SK-N-MC (cell line): Measurements from ENCODE around the gene MANEAL.

Experiments
- DNase-seq: peaks from one replicate; pipeline ENCODE4 v3.0.0-alpha.2; 2011; ENCODE audit warnings: low read depth, low spot score
- H3K27ac ChIP-seq: fragments of 200-600 bp; sonication (generic); 2 replicates; pipeline ENCODE4 v1.5.1; 2016; ENCODE audit warnings: mixed run types
- H3K36me3 ChIP-seq: fragments of 200-600 bp; sonication (generic); 2 replicates; pipeline ENCODE4 v1.6.1; 2017; ENCODE audit warnings: antibody characterized with exemption, low read length, mixed read lengths; ENCODE audit not compliant: insufficient read depth
- H3K4me3 ChIP-seq: fragments of 200-600 bp; sonication (generic); 2 replicates; pipeline ENCODE4 v1.5.1; 2016
- H3K9ac ChIP-seq: fragments of 200-600 bp; sonication (generic); 2 replicates; pipeline ENCODE4 v1.8.0; 2017; ENCODE audit warnings: mixed run types, mixed read lengths; ENCODE audit not compliant: insufficient read length
- H3K9me3 ChIP-seq: fragments of 200-600 bp; sonication (generic); 2 replicates; pipeline ENCODE4 v1.6.1; 2017; ENCODE audit warnings: low read depth, mild to moderate bottlenecking, antibody characterized with exemption, low read length, moderate library complexity, mixed read lengths
- EZH2 ChIP-seq: fragments of 200-600 bp; sonication (generic); IDR thresholded peaks from one replicate; pipeline ENCODE4 v1.6.1; 2017; ENCODE audit warnings: antibody characterized with exemption
- FOXP2 ChIP-seq: optimal IDR thresholded peaks from 2 replicates; pipeline ENCODE3; 2011; ENCODE audit warnings: mild to moderate bottlenecking, moderate library complexity; ENCODE audit not compliant: insufficient read depth; ENCODE audit errors: extremely low read length, control extremely low read depth
- POLR2AphosphoS5 ChIP-seq: IDR thresholded peaks from 2 replicates; pipeline ENCODE4 v1.6.1; 2012; ENCODE audit warnings: mild to moderate bottlenecking, low read depth, low read length, borderline replicate concordance

MANEAL gene

GRCh38 chr1:37846647-37847339, 53.1 kb downstream of the MANEAL start:
- Histone ChIP-seq H3K27ac (no peak overlapping the region), H3K4me3 (no peak overlapping the region), H3K36me3 (peaks cover 4% of the 10 kb centered on the region; the same call in 1 of the 2 replicates), H3K9ac (no peak overlapping the region), H3K9me3 (no peaks in the 10 kb centered on the region)
- no peak for DNase-seq
- TF ChIP-seq EZH2 (no peak), POLR2AphosphoS5 (no peak), FOXP2 (no peak)

- Histone ChIP-seq H3K36me3 (peaks cover 4% of the 10 kb centered on the region), H3K4me3 (no peak overlapping the region), H3K27ac (no peak overlapping the region), H3K9ac (no peak overlapping the region), H3K9me3 (no peaks in the 10 kb centered on the region)
- TF ChIP-seq POLR2AphosphoS5 (no peak), FOXP2 (no peak), EZH2 (no peak)
- DNase-seq: no peak
Observed at GRCh38 chr1:37849480-37849879, 55.8 kb downstream of the MANEAL start.

- H3K9ac ChIP-seq: no peak overlapping the region
- no peaks in the 10 kb centered on the region for H3K9me3 ChIP-seq
- peaks cover 11% of the 10 kb centered on the region for H3K36me3 ChIP-seq
- no peak overlapping the region for H3K4me3 ChIP-seq
- DNase-seq: no peak
- no peak overlapping the region for H3K27ac ChIP-seq
- TF ChIP-seq FOXP2 (no peak), POLR2AphosphoS5 (no peak), EZH2 (no peak)
Observed at GRCh38 chr1:37850352-37850955, 56.8 kb downstream of the MANEAL start.
